HEK293 (cell line): ENCODE results near the gene CENPF.
"Not testable (repeated sequence)": the region's sequence is repeated elsewhere in the genome, so short reads cannot be mapped to it uniquely, and the experiment has no call there.

Source experiments
- CTCF ChIA-PET: fragments of 350-600 bp; formaldehyde crosslinking; extraction: SDS; loops from one replicate; lab custom pipeline; 2021; ENCODE audit warnings: antibody characterized with exemption; lab: Yijun Ruan, JAX
- POLR2A ChIA-PET: fragments of 300-600 bp; formaldehyde crosslinking; extraction: SDS; loops from one replicate; lab custom pipeline; 2020; ENCODE audit warnings: antibody characterized with exemption, inconsistent platforms; lab: Yijun Ruan, JAX
- H3K27ac ChIP-seq: fragments of 200-500 bp; sonication (Bioruptor generic); 2 replicates; pipeline ENCODE4 v1.5.1; 2014; ENCODE audit warnings: low read depth, low read length, control low read depth, inconsistent platforms; ENCODE audit errors: extremely low read depth
- H3K36me3 ChIP-seq, 2 experiments: fragments of 200-500 bp in 1 of 2; sonication (Bioruptor generic) in 1 of 2; 1 replicate in 1 of 2; 2 replicates in 1 of 2; pipeline ENCODE4 v1.5.1; 2014 to 2017; ENCODE audit warnings: inconsistent platforms in 2 of 2, low read length in 2 of 2; ENCODE audit not compliant: control insufficient read depth in 2 of 2, insufficient read depth in 1 of 2
- H3K4me1 ChIP-seq: fragments of 200-500 bp; sonication (Bioruptor generic); 2 replicates; pipeline ENCODE4 v1.5.1; 2014; ENCODE audit warnings: mild to moderate bottlenecking, low read length, inconsistent platforms; ENCODE audit not compliant: control insufficient read depth, insufficient read depth
- H3K4me3 ChIP-seq: 2 replicates; pipeline ENCODE4 v1.5.1; 2011; ENCODE audit warnings: low read depth, mild to moderate bottlenecking, control low read depth, low read length, moderate library complexity
- H3K9me3 ChIP-seq: fragments of 200-500 bp; sonication (Bioruptor generic); 2 replicates; pipeline ENCODE4 v1.5.1; 2014; ENCODE audit warnings: low read depth, low read length, inconsistent platforms; ENCODE audit not compliant: control insufficient read depth, insufficient read depth
- BCL6B ChIP-seq: fragments of 450-650 bp; formaldehyde crosslinking; IDR thresholded peaks from 2 replicates; pipeline ENCODE4 v1.5.1; 2017; ENCODE audit warnings: missing biosample characterization, missing genetic modification characterization
- GLI2 ChIP-seq: fragments of 450-650 bp; formaldehyde crosslinking; IDR thresholded peaks from 2 replicates; pipeline ENCODE4; 2017; ENCODE audit warnings: missing biosample characterization, missing genetic modification characterization, low read depth, borderline replicate concordance
- HIC1 ChIP-seq: fragments of 450-650 bp; formaldehyde crosslinking; IDR thresholded peaks from 2 replicates; pipeline ENCODE4 v1.5.1; 2016; ENCODE audit warnings: missing biosample characterization, missing genetic modification characterization
- SETDB1 ChIP-seq: IDR thresholded peaks from one replicate; pipeline ENCODE4 v1.6.1; 2017; ENCODE audit warnings: mild to moderate bottlenecking, low read length, moderate library complexity, mixed read lengths; ENCODE audit not compliant: insufficient read length
- SP2 ChIP-seq: fragments of 450-650 bp; formaldehyde crosslinking; IDR thresholded peaks from 2 replicates; pipeline ENCODE4 v1.5.1; 2016; ENCODE audit warnings: missing biosample characterization, missing genetic modification characterization
- SP3 ChIP-seq: fragments of 450-650 bp; formaldehyde crosslinking; IDR thresholded peaks from 2 replicates; pipeline ENCODE4 v1.5.1; 2016; ENCODE audit warnings: missing biosample characterization, missing genetic modification characterization
- ZBTB48 ChIP-seq: fragments of 450-650 bp; formaldehyde crosslinking; IDR thresholded peaks from 2 replicates; pipeline ENCODE4 v1.5.1; 2016; ENCODE audit warnings: missing biosample characterization, missing genetic modification characterization
- ZBTB6 ChIP-seq: fragments of 450-650 bp; formaldehyde crosslinking; IDR thresholded peaks from 2 replicates; pipeline ENCODE4 v1.5.1; 2017; ENCODE audit warnings: missing biosample characterization, missing genetic modification characterization
- ZBTB8A ChIP-seq: fragments of 450-650 bp; formaldehyde crosslinking; IDR thresholded peaks from 2 replicates; pipeline ENCODE4 v1.5.1; 2016; ENCODE audit warnings: missing biosample characterization, missing genetic modification characterization
- ZNF148 ChIP-seq: fragments of 450-650 bp; formaldehyde crosslinking; IDR thresholded peaks from 2 replicates; pipeline ENCODE4 v1.5.0; 2017; ENCODE audit warnings: missing biosample characterization, missing genetic modification characterization, borderline replicate concordance
- ZNF157 ChIP-seq: fragments of 450-650 bp; formaldehyde crosslinking; IDR thresholded peaks from 2 replicates; pipeline ENCODE4 v1.5.1; 2016; ENCODE audit warnings: missing biosample characterization, missing genetic modification characterization
- ZNF19 ChIP-seq: fragments of 450-650 bp; formaldehyde crosslinking; IDR thresholded peaks from 2 replicates; pipeline ENCODE4; 2016; ENCODE audit warnings: missing biosample characterization, missing genetic modification characterization, low read depth
- ZNF239 ChIP-seq: fragments of 450-650 bp; formaldehyde crosslinking; IDR thresholded peaks from 2 replicates; pipeline ENCODE4 v1.5.1; 2016; ENCODE audit warnings: missing biosample characterization, missing genetic modification characterization
- ZNF311 ChIP-seq: fragments of 450-650 bp; formaldehyde crosslinking; IDR thresholded peaks from 2 replicates; pipeline ENCODE4 v1.5.1; 2017; ENCODE audit warnings: missing biosample characterization, missing genetic modification characterization, borderline replicate concordance
- ZNF335 ChIP-seq: fragments of 450-650 bp; formaldehyde crosslinking; conservative IDR thresholded peaks from 2 replicates; pipeline ENCODE4 v1.5.1; 2016; ENCODE audit warnings: missing biosample characterization, missing genetic modification characterization
- ZNF473 ChIP-seq: fragments of 450-650 bp; formaldehyde crosslinking; IDR thresholded peaks from 2 replicates; pipeline ENCODE4 v1.5.1; 2017; ENCODE audit warnings: missing biosample characterization, missing genetic modification characterization
- ZNF600 ChIP-seq: fragments of 450-650 bp; formaldehyde crosslinking; IDR thresholded peaks from 2 replicates; pipeline ENCODE4 v1.5.1; 2016; ENCODE audit warnings: missing biosample characterization, missing genetic modification characterization
- ZNF621 ChIP-seq: fragments of 450-650 bp; formaldehyde crosslinking; IDR thresholded peaks from 2 replicates; pipeline ENCODE4 v1.5.1; 2017; ENCODE audit warnings: missing biosample characterization, missing genetic modification characterization
- ZNF768 ChIP-seq: fragments of 450-650 bp; formaldehyde crosslinking; IDR thresholded peaks from 2 replicates; pipeline ENCODE4 v1.5.1; 2018; ENCODE audit warnings: missing biosample characterization, mild to moderate bottlenecking, missing genetic modification characterization
- ZSCAN5A ChIP-seq: fragments of 450-650 bp; formaldehyde crosslinking; IDR thresholded peaks from 2 replicates; pipeline ENCODE4 v1.5.1; 2016; ENCODE audit warnings: missing biosample characterization, missing genetic modification characterization

The CENPF gene

GRCh38 chr1:214590696-214591095 lies 12.3 kb upstream of the CENPF start (continued):
- TF ChIP-seq ZNF19 (no peak), GLI2 (no peak)

- not testable (repeated sequence) for H3K4me3 ChIP-seq, H3K9me3 ChIP-seq, H3K4me1 ChIP-seq, H3K27ac ChIP-seq, H3K36me3 ChIP-seq
- POLR2A ChIA-PET, result interaction anchor here (1.1 kb wide), 1 partner anchor 11 kb away, joined by 3 read pairs; the partner anchor contains the start of gene CENPF
- CTCF ChIA-PET, result interaction anchor here (0.6 to 19.1 kb wide), 3 partner anchors 258 to 933 kb away, joined by 5 to 404 read pairs (median 7); no protein-coding TSS in a partner anchor
These were observed 11.1 kb upstream of the CENPF start for GRCh38 chr1:214591918-214592317.

GRCh38 chr1:214593158-214593557 lies 9.8 kb upstream of the CENPF start:
- Histone ChIP-seq H3K4me1 (no peaks in the 10 kb centered on the region), H3K4me3 (no peak overlapping the region)
- no peak for TF ChIP-seq ZNF148 (tag by site-specific recombination)
- no peak for TF ChIP-seq SETDB1
- TF ChIP-seq ZBTB6 (tag by site-specific recombination), result no peak
- no peak for TF ChIP-seq ZSCAN5A (tag by site-specific recombination)
- TF ChIP-seq BCL6B (tag by site-specific recombination), result no peak
- no peak for TF ChIP-seq ZNF239 (tag by site-specific recombination)
- no peak for TF ChIP-seq ZNF157 (tag by site-specific recombination)
- TF ChIP-seq ZNF768 (tag by site-specific recombination), result no peak
- TF ChIP-seq, all 188 proteins: peak for 0
- ChIA-PET POLR2A (interaction anchor here (1.1 kb wide), 1 partner anchor 10 kb away, joined by 3 read pairs; the partner anchor contains the start of gene CENPF), CTCF (interaction anchor here (0.7 to 19.1 kb wide), 4 partner anchors 9 to 332 kb away, joined by 3 to 404 read pairs (median 11); no protein-coding TSS in a partner anchor)
- no peaks in the 10 kb centered on the region for H3K9me3 ChIP-seq
- no peaks in the 10 kb centered on the region for H3K36me3 ChIP-seq
- no peak overlapping the region for H3K27ac ChIP-seq

GRCh38 chr1:214603819-214604252 lies 841 bp downstream of the CENPF start:
- Histone ChIP-seq H3K27ac (peak overlapping the region; percentile 73; the same call in 1 of the 2 replicates), H3K36me3 (peaks cover 0 to 14% of the 10 kb centered on the region in 2 experiments; a peak in 1 of 3 replicates), H3K9me3 (no peaks in the 10 kb centered on the region), H3K4me3 (peak overlapping the region; percentile 95), H3K4me1 (no peaks in the 10 kb centered on the region)
- TF ChIP-seq ZNF335 (tag by site-specific recombination) (peak; percentile 68), SP2 (peak; percentile 55), ZBTB8A (no peak), ZNF311 (no peak), SP3 (tag by site-specific recombination) (0 out of 2 replicates have a peak, but pooled peaks have one; percentile 11), ZNF473 (no peak), ZBTB48 (tag by site-specific recombination) (peak; percentile 64), HIC1 (no peak), ZNF600 (tag by site-specific recombination) (0 out of 2 replicates have a peak, but pooled peaks have one; percentile 9), ZNF621 (tag by site-specific recombination) (no peak)
- POLR2A ChIA-PET, result no interaction called here
- CTCF ChIA-PET, result interaction anchor here (1.3 to 1.6 kb wide), 2 partner anchors 15 to 390 kb away, joined by 3 to 5 read pairs; no protein-coding TSS in a partner anchor
